Measurements from ENCODE around the gene ACSL1. TPM values are rescaled to one million over a fixed set of nuclear protein-coding genes. Genes with fewer than 3 reads are reported as not detected.

ACSL1 gene
- total and polyA plus RNA-seq, 12 donors = 127 to 526 (median 239) TPM

DNA sequence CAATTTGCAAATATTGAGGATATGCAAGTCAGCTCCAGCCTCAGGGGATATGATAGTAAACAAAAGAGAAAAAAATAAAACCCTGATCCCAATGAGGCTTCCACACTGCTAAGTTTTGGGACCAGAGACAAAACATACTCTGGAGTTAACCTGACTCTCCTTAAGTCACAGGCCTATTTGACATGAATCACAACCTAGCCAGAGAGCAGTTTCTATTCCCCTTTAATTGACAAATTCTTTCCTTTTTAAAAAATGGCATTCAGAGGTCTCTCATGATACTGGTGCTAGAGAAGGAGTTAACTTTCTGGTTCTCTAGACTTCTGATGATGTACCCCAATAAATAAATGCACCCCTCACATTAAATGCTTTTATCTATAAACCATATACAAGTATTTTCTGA lies 8.8 kb downstream of the ACSL1 start:
- TF ChIP-seq, protein P1, sequence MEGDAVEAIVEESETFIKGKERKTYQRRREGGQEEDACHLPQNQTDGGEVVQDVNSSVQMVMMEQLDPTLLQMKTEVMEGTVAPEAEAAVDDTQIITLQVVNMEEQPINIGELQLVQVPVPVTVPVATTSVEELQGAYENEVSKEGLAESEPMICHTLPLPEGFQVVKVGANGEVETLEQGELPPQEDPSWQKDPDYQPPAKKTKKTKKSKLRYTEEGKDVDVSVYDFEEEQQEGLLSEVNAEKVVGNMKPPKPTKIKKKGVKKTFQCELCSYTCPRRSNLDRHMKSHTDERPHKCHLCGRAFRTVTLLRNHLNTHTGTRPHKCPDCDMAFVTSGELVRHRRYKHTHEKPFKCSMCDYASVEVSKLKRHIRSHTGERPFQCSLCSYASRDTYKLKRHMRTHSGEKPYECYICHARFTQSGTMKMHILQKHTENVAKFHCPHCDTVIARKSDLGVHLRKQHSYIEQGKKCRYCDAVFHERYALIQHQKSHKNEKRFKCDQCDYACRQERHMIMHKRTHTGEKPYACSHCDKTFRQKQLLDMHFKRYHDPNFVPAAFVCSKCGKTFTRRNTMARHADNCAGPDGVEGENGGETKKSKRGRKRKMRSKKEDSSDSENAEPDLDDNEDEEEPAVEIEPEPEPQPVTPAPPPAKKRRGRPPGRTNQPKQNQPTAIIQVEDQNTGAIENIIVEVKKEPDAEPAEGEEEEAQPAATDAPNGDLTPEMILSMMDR (IDR thresholded peaks at IDR 0.05) = no peak
- DNase-seq (no peak), ATAC-seq (no peak)
- no peaks in the 10 kb centered on the region for H3K9me3 ChIP-seq
- intact Hi-C loops (cut with DNase I) = loop anchor here in 2 of 10 donors (5.0 kb wide), 2 partner anchors 65 to 70 kb away; no protein-coding TSS in a partner anchor
- no peaks in the 10 kb centered on the region for H3K27me3 ChIP-seq
- no peak overlapping the region for H3K4me3 ChIP-seq
- H3K27ac ChIP-seq = peak overlapping the region in 8 of 10 donors; percentile 86 to 98 (median 94)
- peaks cover 4 to 100% (median 83%) of the 10 kb centered on the region in 9 donors for H3K4me1 ChIP-seq
- no peaks in the 10 kb centered on the region for H3K36me3 ChIP-seq

DNA sequence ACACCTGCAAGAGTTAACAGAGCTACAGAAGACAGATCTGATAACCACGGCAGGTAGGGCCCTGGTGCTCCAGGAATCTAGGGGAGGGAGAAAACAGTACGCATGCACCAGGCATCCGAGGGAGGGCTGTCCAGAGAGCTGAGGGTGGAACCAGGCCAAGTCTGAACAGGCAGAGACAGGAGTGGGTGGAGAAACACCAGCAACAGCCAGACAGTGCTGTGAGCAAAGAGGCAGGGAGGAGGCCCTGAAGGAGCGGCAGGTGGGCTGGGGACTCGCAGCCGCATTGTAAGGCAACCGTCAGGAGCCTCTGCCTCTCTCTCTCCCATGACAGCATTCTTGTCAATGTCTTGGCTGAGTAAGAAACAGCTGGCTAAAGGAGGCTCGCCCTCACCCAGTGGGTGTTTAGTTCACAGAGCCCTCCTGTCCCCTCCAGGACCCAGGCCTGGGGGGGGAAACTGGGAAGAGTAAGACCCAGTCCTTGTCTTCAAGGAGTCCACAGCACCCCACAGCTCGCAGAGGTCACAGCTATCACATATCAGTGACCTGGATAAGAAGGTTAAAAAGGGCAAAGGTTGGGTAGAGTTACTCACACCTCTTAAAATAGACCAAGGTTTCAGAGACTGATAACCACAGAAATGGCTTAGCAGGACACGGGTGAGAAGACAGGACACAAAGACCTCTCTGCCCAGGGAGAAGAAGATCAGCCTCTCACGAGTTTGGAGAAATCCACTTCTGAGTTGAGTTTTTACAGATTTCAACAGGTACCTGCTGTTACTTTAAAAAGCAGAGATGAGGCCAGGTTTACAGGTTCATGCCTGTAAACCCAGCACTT lies 10.5 kb downstream of the ACSL1 start:
- intact Hi-C loops (cut with DNase I) = loop anchor here in 2 of 10 donors (5.0 kb wide), 2 partner anchors 63 to 68 kb away; no protein-coding TSS in a partner anchor
- WGBS, 2 donors = 19 to 33% methylated on average over 11 of the region's 11 CpGs
- Histone ChIP-seq H3K4me3 (peak overlapping the region in 5 of 10 donors; percentile 2 to 9 (median 6)), H3K27ac (peak overlapping the region; percentile 86 to 98 (median 94)), H3K4me1 (peaks cover 7 to 100% (median 84%) of the 10 kb centered on the region in 9 donors), H3K36me3 (no peaks in the 10 kb centered on the region), H3K9me3 (no peaks in the 10 kb centered on the region), H3K27me3 (no peaks in the 10 kb centered on the region)
- ATAC-seq (peak; percentile 74 to 89 (median 80)), DNase-seq (peak; percentile 66 to 83)
- TF ChIP-seq, protein P1 (IDR thresholded peaks at IDR 0.05) = no peak

DNA sequence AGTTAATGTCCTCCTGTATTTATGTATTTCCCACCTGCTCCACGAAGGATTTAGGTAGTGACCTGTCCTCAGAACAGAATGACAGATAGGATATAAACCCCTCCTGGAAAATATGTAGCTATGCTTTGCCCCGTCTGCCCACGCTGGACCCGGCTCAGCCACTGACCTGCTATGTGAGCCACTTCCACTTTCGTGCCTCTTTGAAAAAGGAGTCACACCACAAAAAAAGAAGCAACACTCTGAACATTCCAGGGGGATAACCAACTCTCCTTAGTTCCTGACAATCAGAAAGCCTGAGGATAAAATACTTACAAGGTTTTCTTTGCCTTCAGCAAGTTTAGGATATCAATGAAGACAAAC lies 11.1 kb downstream of the ACSL1 start:
- H3K27ac ChIP-seq = peak overlapping the region; percentile 57 to 98 (median 92)
- no peaks in the 10 kb centered on the region for H3K9me3 ChIP-seq
- H3K4me1 ChIP-seq = peaks cover 7 to 100% (median 84%) of the 10 kb centered on the region in 9 donors
- intact Hi-C loops (cut with DNase I) = loop anchor here in 2 of 10 donors (5.0 kb wide), 2 partner anchors 62 to 67 kb away; no protein-coding TSS in a partner anchor
- H3K4me3 ChIP-seq = peak overlapping the region in 4 of 10 donors; percentile 2 to 9 (median 6)
- DNase-seq = no peak
- WGBS, 2 donors = 35 to 40% methylated on average over 5 of the region's 5 CpGs
- no peaks in the 10 kb centered on the region for H3K27me3 ChIP-seq
- ATAC-seq = no peak
- TF ChIP-seq, protein P1 (IDR thresholded peaks at IDR 0.05) = no peak
- no peaks in the 10 kb centered on the region for H3K36me3 ChIP-seq

DNA sequence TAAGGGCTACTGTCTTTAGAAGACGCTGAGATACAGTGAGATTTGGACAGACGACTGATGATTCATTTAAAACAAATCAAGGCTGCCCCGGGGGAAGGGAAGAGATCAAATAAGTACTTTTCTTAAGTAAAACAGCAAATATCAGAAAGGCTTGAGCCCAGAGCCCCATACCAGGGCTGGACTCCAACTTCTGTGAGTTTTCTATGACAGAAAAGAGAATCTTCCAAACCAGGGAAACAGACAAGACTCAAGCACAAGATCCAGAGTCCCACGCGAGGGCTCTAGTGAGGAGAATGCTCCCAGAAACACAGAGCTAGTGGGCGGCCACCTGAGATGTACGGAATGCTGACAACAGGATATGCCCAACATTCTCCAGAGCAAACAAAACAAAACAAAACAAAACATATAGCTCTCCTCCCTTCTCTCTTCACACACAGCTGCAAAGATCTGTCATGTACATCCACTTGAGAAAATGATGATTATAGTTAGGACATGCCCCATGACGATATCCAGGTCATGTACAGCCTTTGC lies 13.1 kb downstream of the ACSL1 start:
- peaks cover 2 to 100% (median 95%) of the 10 kb centered on the region in 9 donors for H3K4me1 ChIP-seq
- H3K27ac ChIP-seq = peak overlapping the region; percentile 17 to 96 (median 72)
- peak in 3 of 8 donors; percentile 2 to 25 (median 3) for ATAC-seq
- no peaks in the 10 kb centered on the region for H3K27me3 ChIP-seq
- 39 to 43% methylated on average over 8 of the region's 8 CpGs for WGBS, 2 donors
- no peaks in the 10 kb centered on the region for H3K9me3 ChIP-seq
- no peaks in the 10 kb centered on the region for H3K36me3 ChIP-seq
- intact Hi-C loops (cut with DNase I) = no loop called here
- peak overlapping the region in 2 of 10 donors; percentile 5 to 14 for H3K4me3 ChIP-seq
- DNase-seq = no peak
- TF ChIP-seq, protein P1 (IDR thresholded peaks at IDR 0.05) = no peak

Data from heart right ventricle (tissue), 16 donors.